Esophagus squamous epithelium (tissue), 5 donors: ENCODE results near the gene ODAD4. TPM values are rescaled to one million over a fixed set of nuclear protein-coding genes. Genes with fewer than 3 reads are reported as not detected.

Experiments
- DNase-seq: peaks from one replicate; lab custom pipeline; 2025; lab: John Stamatoyannopoulos, UW
- H3K27ac ChIP-seq, 4 donors: fragments of 200-600 bp; sonication (generic); one replicate each; pipeline ENCODE4 v1.5.1; 2016 to 2019; ENCODE audit warnings: mild to moderate bottlenecking in 1 of 4
- H3K27me3 ChIP-seq, 4 donors: fragments of 200-600 bp; sonication (generic); 1 replicate in 3 of 4; 2 replicates in 1 of 4; pipeline versions ENCODE4 v1.5.1 to v1.6.0; 2017 to 2021; ENCODE audit warnings: antibody characterized with exemption in 1 of 4
- H3K36me3 ChIP-seq, 3 donors: fragments of 200-600 bp; sonication (generic); one replicate each; pipeline ENCODE4 v1.5.1; 2016 to 2019
- H3K4me1 ChIP-seq, 3 donors: fragments of 200-600 bp; sonication (generic); one replicate each; pipeline ENCODE4 v1.5.1; 2017 to 2019
- H3K4me3 ChIP-seq, 4 donors: fragments of 200-600 bp; sonication (generic); 1 replicate in 3 of 4; 2 replicates in 1 of 4; pipeline ENCODE4 v1.5.1; 2016 to 2019; ENCODE audit warnings: mild to moderate bottlenecking in 2 of 4, moderate library complexity in 1 of 4
- H3K9me3 ChIP-seq, 3 donors: fragments of 200-600 bp; sonication (generic); one replicate each; pipeline ENCODE4 v1.5.1; 2016 to 2019
- CTCF ChIP-seq, 6 experiments: fragments of 450-650 bp in 4 of 6; fragments of 200-600 bp in 2 of 6; sonication (generic) in 2 of 6; IDR thresholded peaks; one replicate each; pipeline ENCODE4 v1.5.1; 2016 to 2019; ENCODE audit warnings: antibody characterized with exemption in 6 of 6, mild to moderate bottlenecking in 4 of 6, moderate library complexity in 4 of 6
- POLR2A ChIP-seq, 4 donors: fragments of 450-650 bp; IDR thresholded peaks; one replicate each; pipeline ENCODE4 v1.6.1; 2017; ENCODE audit warnings: antibody characterized with exemption in 4 of 4, mild to moderate bottlenecking in 4 of 4, moderate library complexity in 3 of 4
- WGBS, 2 donors: methylation state at CpG; one replicate each; pipeline ENCODE4 v1.1.5; 2018; 5-methylcytosine and 5-hydroxymethylcytosine counted together
- intact Hi-C: fragments of 100-400 bp; cut with DNase I; formaldehyde crosslinking; loops from one replicate; pipeline ENCODE4 v1.15.0; 2022
- total RNA-seq, 4 donors: library from RNA; depleted of rRNA; stranded (reverse); fragments of >200 nt; gene quantifications; one replicate each; pipeline ENCODE4 v1.1.0, GENCODE V29; 2016
- donor health status: DM: yes; HTN: yes; CAD: no.

The ODAD4 gene
- total RNA-seq, 4 donors from 2014 or later, result 0.38 TPM; not detected in 3

- Histone ChIP-seq H3K4me3 (no peak overlapping the region), H3K4me1 (peaks cover 0 to 27% (median under 1%) of the 10 kb centered on the region in 3 donors), H3K27ac (no peak overlapping the region), H3K27me3 (no peaks in the 10 kb centered on the region), H3K36me3 (peaks cover 14 to 100% (median 41%) of the 10 kb centered on the region in 3 donors), H3K9me3 (no peaks in the 10 kb centered on the region)
- WGBS, 2 donors, result 75 to 90% methylated on average over 1 to 3 of the region's 3 CpGs
- TF ChIP-seq CTCF (IDR thresholded peaks at IDR 0.05) (no peak), POLR2A (IDR thresholded peaks at IDR 0.05) (no peak)
- intact Hi-C loops, result no loop called here
- no peak for DNase-seq
Measured at GRCh38 chr17:41987642-41988041, 57.2 kb downstream of the ODAD4 start.

- H3K4me1 ChIP-seq, result peaks cover 0 to 20% (median 0%) of the 10 kb centered on the region in 3 donors
- no peak overlapping the region for H3K27ac ChIP-seq
- no peak overlapping the region for H3K4me3 ChIP-seq
- TF ChIP-seq CTCF (IDR thresholded peaks at IDR 0.05), result no peak
- no peak for TF ChIP-seq POLR2A (IDR thresholded peaks at IDR 0.05)
- H3K9me3 ChIP-seq, result no peaks in the 10 kb centered on the region
- WGBS, 2 donors, result 90 to 93% methylated on average over 2 of the region's 2 CpGs
- H3K27me3 ChIP-seq, result no peaks in the 10 kb centered on the region
- DNase-seq, result no peak
- intact Hi-C loops, result no loop called here
- H3K36me3 ChIP-seq, result peaks cover 14 to 100% (median 42%) of the 10 kb centered on the region in 3 donors
Measured at GRCh38 chr17:41988418-41988817, 58.0 kb downstream of the ODAD4 start.

GRCh38 chr17:41989702-41990419, 59.4 kb downstream of the ODAD4 start:
- H3K27me3 ChIP-seq, result no peaks in the 10 kb centered on the region
- no peak overlapping the region for H3K27ac ChIP-seq
- no peak overlapping the region for H3K4me3 ChIP-seq
- no peak for DNase-seq
- 84 to 87% methylated on average over 5 of the region's 5 CpGs for WGBS, 2 donors
- no peaks in the 10 kb centered on the region for H3K9me3 ChIP-seq
- peaks cover 14 to 100% (median 40%) of the 10 kb centered on the region in 3 donors for H3K36me3 ChIP-seq
- intact Hi-C loops, result no loop called here
- H3K4me1 ChIP-seq, result peaks cover 0 to 14% (median 0%) of the 10 kb centered on the region in 3 donors
- TF ChIP-seq CTCF (IDR thresholded peaks at IDR 0.05) (no peak), POLR2A (IDR thresholded peaks at IDR 0.05) (no peak)

GRCh38 chr17:41992576-41992975, 62.2 kb downstream of the ODAD4 start:
- TF ChIP-seq POLR2A (IDR thresholded peaks at IDR 0.05) (no peak), CTCF (IDR thresholded peaks at IDR 0.05) (no peak)
- intact Hi-C loops, result no loop called here
- Histone ChIP-seq H3K36me3 (peaks cover 21 to 100% (median 55%) of the 10 kb centered on the region in 3 donors), H3K27ac (no peak overlapping the region), H3K4me3 (no peak overlapping the region), H3K27me3 (no peaks in the 10 kb centered on the region), H3K4me1 (peaks cover 0 to 14% (median 0%) of the 10 kb centered on the region in 3 donors), H3K9me3 (no peaks in the 10 kb centered on the region)
- 58 to 62% methylated on average over 3 of the region's 3 CpGs for WGBS, 2 donors
- no peak for DNase-seq

- Histone ChIP-seq H3K4me1 (peaks cover 0 to 18% (median 6%) of the 10 kb centered on the region in 3 donors), H3K36me3 (peaks cover 10 to 100% (median 47%) of the 10 kb centered on the region in 3 donors), H3K27ac (no peak overlapping the region), H3K27me3 (no peaks in the 10 kb centered on the region), H3K4me3 (no peak overlapping the region), H3K9me3 (no peaks in the 10 kb centered on the region)
- intact Hi-C loops, result no loop called here
- 80 to 100% methylated on average over 1 to 2 of the region's 2 CpGs for WGBS, 2 donors
- TF ChIP-seq CTCF (IDR thresholded peaks at IDR 0.05) (no peak), POLR2A (IDR thresholded peaks at IDR 0.05) (no peak)
- no peak for DNase-seq
Measured at GRCh38 chr17:41996855-41997164, 66.4 kb downstream of the ODAD4 start.
